HG02970 (cell line): ENCODE measurements around the gene SEMA7A.
"Not testable (repeated sequence)": the region's sequence is repeated elsewhere in the genome, so short reads cannot be mapped to it uniquely, and the experiment has no call there.

Experiments used
- ATAC-seq: cut with Tn5 transposase; IDR thresholded peaks from one replicate; pipeline ENCODE4 v1.9.1; 2021; ENCODE audit warnings: mild to moderate bottlenecking, moderate library complexity, moderate number of reproducible peaks; ENCODE audit not compliant: unreplicated experiment, low FRiP score

SEMA7A gene

DNA sequence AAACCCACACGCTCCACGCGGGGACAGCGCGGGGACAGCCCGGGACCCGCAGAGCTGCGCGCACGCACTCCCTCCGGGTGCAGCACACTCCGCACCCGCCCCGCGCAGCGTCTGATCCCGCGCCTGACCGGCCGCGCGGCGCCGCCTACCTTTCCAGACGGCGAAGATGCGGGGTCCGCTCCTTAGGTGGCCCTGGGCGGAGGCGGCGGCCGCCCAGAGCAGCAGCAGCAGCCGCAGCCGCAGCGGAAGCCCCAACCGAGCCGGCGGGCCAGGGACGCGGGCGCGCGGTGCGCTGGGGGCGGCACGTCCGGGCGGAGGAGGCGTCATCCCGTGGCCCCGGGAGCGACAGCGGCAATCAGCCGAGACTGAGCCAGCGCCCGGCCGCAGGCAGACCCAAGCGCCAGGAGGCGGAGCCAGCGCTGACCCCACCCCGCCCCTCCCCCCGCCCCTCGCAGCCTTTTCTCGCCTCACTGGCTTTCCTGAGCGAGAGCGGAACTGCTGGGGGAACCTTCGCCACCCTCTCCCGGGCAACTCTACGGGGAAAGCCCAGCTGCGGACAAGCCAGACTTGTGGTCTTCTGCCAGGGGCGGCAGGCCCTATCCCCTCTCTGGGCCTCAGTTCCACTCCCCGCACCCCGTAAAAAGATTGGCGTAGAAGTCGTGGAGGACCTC, at the start of gene SEMA7A:
TSS of gene SEMA7A (minus strand) at position 367 of the 671 bp plus-strand sequence. CDS start at position 327, 40 bp downstream.
- peak; percentile 61 for ATAC-seq

DNA sequence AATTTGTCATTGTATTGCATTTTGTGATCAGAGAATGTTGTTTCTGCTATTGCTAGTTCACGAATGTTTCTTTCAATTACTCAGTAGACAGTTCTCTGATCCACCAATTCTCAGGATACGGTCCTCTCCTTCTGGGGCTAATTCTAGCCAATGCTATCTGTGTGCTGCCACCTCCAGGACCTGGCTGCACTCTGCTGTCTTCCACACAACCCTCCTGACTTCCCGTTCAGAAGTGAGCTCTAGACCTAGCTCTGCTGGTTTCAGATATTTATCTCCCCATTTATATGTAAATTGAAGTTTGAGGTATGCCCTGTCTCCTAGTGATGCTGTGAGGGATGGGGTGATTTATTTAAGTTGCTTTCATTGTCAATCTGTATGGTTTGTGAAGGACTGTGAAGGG, 48.9 kb upstream of the SEMA7A start:
- no peak for ATAC-seq

DNA sequence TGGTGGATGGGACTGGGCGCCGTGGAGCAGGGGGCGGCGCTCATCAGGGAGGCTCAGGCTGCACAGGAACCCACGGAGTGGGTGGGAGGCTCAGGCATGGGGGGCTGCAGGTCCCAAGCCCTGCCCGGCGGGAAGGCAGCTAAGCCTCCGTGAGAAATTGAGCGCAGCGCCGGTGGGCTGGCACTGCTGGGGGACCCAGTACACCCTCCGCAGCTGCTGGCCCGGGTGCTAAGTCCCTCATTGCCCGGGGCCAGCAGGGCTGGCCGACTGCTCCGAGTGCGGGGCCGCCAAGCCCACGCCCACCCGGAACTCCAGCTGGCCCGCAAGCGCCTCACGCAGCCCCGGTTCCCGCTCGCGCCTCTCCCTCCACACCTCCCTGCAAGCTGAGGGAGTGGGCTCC, 46.6 kb upstream of the SEMA7A start:
- ATAC-seq = not testable (repeated sequence)

DNA sequence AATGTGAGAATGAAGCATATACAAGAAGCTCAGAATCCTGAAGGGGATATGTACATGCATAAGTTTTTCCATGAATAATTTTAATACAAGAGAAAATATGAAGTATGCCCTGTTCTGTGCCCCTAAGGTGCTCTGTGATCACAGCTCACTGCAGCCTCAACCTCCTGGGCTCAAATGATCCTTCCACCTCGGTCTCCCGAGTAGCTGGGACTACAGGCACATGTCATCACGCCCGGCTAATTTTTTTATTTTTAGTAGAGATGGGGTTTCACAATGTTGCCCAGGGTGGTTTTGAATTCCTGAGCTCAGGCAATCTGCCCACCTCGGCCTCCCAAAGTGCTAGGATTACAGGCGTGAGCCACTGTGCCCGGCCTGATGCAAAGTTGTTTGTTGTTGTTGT, 37.9 kb upstream of the SEMA7A start:
- ATAC-seq = not testable (repeated sequence)

DNA sequence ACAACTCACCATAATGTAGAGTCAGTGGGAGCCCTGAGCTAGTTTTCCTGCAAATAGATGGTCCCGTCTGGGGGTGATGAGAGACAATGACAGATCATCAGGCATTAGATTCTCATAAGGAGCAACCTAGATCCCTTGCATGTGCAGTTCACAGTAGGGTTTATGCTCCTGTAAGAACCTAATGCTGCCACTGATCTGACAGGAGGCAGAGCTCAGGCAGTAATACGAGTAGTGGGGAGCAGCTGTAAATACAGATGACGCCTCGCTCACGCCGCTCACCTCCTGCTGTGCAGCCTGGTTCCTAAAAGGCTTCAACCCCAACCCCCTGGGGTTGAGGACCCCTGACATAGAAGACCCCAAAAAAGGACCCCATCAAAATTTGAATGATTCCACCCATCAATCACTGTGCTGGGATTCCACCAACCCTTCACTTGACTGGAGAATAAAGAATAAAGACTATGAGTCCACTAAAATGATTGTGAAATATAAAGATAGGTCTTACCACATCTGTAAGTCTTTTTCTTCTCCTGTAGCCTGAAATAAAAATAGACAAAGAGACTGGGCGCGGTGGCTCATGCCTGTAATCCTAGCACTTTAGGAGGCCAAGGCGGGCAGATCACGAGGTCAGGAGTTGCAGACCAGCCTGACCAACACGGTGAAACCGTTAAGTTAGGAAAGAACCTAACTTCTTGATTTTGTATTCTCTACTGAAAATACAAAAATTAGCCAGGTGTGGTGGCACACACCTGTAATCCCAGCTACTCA, 37.1 kb upstream of the SEMA7A start:
- no peak for ATAC-seq

DNA sequence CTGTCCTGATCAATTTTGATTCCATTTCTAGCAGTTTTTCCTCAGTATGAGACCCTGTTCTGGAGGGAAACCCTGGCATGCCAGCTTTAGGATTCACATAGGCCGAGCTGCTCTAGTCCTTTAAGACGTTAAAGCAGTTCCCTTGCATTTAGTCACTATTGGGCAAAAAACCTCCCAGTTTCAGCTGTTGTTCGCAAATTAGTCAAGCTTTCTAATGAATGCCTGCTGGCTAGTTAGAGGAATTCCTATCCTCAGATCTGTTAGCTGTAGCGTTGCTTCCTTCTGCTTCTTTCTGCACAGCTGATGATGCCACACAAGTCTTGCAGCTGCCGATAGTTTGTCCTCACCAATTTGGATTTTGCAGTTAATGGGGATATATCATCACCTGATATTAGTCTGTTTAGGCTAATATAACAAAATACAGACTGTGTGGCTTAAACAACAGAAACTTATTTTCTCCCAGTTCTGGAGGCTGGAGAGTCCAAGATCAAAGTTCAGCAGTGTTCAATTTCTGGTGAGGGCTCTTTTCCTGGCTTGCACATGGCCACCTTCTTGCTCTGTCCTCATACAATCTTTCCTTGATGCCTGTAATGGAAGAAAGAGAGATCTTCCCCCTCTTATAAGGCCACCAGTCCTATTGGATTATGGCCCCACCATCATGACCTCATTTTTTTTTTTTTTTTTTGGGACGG, 34.7 kb upstream of the SEMA7A start:
- ATAC-seq = no peak

GRCh38 chr15:74466570-74466969, 32.8 kb upstream of the SEMA7A start:
- ATAC-seq = no peak

- ATAC-seq = no peak
These were observed 31.1 kb upstream of the SEMA7A start for GRCh38 chr15:74464897-74465296.

DNA sequence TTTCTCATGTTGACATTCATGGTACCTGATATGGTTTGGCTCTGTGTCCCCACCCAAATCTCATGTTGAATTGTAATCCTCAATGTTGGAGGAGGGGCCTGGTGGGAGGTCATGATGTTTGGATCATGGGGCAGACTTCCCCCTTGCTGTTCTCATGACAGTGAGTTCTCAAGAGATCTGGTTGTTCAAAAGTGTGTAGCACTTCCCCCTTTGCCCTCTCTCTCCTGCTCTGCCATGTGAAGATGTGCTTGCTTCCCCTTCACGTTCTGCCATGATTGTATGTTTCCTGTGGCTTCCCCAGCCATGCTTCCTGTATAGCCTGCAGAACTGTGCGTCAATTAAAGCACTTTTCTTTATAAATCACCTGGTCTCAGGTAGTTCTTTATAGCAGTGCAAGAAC, 30.5 kb upstream of the SEMA7A start:
- ATAC-seq = no peak

GRCh38 chr15:74463634-74464033, 29.9 kb upstream of the SEMA7A start:
- ATAC-seq = no peak

GRCh38 chr15:74461847-74462511, 28.2 kb upstream of the SEMA7A start:
- no peak for ATAC-seq

- peak; percentile 90 for ATAC-seq
These were observed 27.4 kb upstream of the SEMA7A start, which contains the start of gene UBL7 for GRCh38 chr15:74460871-74461846. Gene UBL7 (minus strand): TSS chr15:74461160. CDS start chr15:74458867, 2,293 bp downstream.

DNA sequence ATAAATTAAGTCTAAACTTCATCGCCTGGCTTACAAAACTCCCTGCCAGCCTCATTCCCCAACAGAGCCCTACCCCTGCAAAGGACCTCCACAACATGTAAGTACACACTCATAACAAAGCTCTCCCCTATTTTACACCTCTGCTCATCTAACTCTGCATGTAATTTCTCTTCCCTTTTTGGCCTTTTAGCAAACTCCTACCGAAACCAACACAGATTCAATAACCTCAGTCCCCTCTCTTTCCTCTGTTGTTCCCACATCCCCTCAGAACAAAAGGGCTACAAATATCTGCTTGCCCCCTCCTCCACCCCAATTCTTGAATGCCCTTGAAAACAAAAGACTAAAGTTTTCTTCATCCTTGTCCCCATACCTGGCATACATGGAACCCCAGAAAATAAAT, 26.5 kb upstream of the SEMA7A start:
- ATAC-seq = no peak

- ATAC-seq = not testable (repeated sequence)
These were observed 26.0 kb upstream of the SEMA7A start for GRCh38 chr15:74459798-74460197.

- ATAC-seq = no peak
These were observed 24.7 kb upstream of the SEMA7A start for GRCh38 chr15:74458473-74458872.

DNA sequence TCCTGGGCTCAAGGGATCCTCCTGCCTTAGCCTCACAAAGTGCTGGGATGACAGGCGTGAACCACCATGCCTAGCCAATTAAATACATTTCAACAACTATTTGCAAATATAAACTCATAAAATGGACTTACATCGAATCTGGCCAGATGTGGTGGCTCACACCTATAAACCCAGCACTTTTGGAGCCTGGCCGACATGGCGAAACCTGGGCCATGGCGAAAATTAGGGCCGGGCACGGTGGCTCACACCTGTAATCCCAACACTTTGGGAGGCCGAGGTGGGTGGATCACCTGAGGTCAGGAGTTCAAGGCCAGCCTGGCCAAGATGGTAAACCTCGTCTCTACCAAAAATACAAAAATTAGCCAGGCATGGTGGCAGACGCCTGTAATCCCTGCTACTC, 23.3 kb upstream of the SEMA7A start:
- not testable (repeated sequence) for ATAC-seq

- no peak for ATAC-seq
These were observed 21.2 kb upstream of the SEMA7A start for GRCh38 chr15:74454764-74455500.

DNA sequence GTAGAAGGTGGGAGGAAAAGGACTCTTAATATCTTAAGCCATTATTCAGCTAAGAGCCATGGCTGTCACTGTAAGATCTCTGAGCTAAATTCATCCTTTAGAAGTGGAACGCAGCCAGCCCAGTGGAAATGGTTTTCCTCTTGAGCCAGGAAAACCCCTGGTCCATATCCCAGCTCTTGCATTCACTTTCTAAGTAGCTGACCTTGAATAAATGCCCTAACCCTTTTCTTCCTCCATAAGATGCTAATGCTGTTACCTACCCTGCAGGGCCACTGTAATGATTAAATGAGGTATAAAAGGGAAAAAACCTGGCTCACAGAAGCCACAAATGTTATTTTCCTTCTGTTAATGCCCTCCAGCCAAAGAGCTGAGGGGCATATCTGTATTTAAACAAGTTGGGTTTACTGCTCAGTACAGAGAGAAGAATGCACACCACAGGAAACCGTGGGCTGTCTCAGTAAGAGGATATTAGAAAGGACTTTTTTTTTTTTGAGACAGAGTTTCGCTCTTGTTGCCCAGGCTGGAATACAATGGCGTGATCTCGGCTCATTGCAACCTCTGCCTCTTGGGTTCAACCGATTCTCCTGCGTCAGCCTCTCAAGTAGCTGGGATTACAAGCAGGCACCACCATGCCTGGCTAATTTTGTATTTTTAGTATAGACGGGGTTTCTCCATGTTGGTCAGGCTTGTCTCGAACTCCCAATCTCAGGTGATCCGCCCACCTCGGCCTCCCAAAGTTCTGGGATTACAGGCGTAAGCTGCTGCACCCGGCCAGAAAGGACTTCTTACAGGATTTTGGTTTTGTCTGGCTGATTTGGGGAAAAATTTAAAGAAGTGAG, 20.4 kb upstream of the SEMA7A start:
- ATAC-seq = no peak
